ENCODE data around the gene CD44. TPM values are rescaled to one million over a fixed set of nuclear protein-coding genes. Genes with fewer than 3 reads are reported as not detected.

CD44 gene
- polyA plus RNA-seq, 1 donor: 81.5 TPM

- no peak for DNase-seq
Measured at GRCh38 chr11:35265755-35266454, 126.9 kb downstream of the CD44 start.

- no peak for DNase-seq
Measured at GRCh38 chr11:35267504-35267903, 128.5 kb downstream of the CD44 start.

- no peak for DNase-seq
Measured at GRCh38 chr11:35270342-35270741, 131.4 kb downstream of the CD44 start.

- no peak for DNase-seq
Measured at GRCh38 chr11:35271031-35271430, 132.1 kb downstream of the CD44 start.

- no peak for DNase-seq
Measured at GRCh38 chr11:35272391-35272902, 133.5 kb downstream of the CD44 start.

GRCh38 chr11:35274909-35275785, 136.2 kb downstream of the CD44 start:
- DNase-seq: no peak

- DNase-seq: no peak
Measured at GRCh38 chr11:35275786-35276170, 136.8 kb downstream of the CD44 start.

GRCh38 chr11:35276396-35277145, 137.6 kb downstream of the CD44 start:
- no peak for DNase-seq

- DNase-seq: no peak
Measured at GRCh38 chr11:35277827-35278226, 138.9 kb downstream of the CD44 start.

GRCh38 chr11:35280727-35281126, 141.8 kb downstream of the CD44 start:
- DNase-seq: no peak

- peak; percentile 79 for DNase-seq
Measured at GRCh38 chr11:35281169-35281688, 142.3 kb downstream of the CD44 start.

Other genes starting within 250 kb of the CD44 start
- 22.2 TPM for gene APIP, start 222.8 kb upstream of the CD44 start, polyA plus RNA-seq (ENCODE audit: insufficient read length)
- 24.7 TPM for gene PDHX, start 222.6 kb upstream of the CD44 start, polyA plus RNA-seq (ENCODE audit: insufficient read length)